CD4-positive, CD25-positive, alpha-beta regulatory T cell (primary cell): Measurements from ENCODE around the gene SPAG16. TPM values are rescaled to one million over a fixed set of nuclear protein-coding genes. Genes with fewer than 3 reads are reported as not detected.

Source experiments
- ATAC-seq, 2 donors: fragments of 150-1000 bp; cut with Tn5 transposase; one replicate each; pipeline ENCODE4 v1.10.0; 2021; ENCODE audit warnings: low read depth in 2 of 2, moderate number of reproducible peaks in 2 of 2, moderate library complexity in 1 of 2
- DNase-seq, 3 donors: peaks; one replicate each; pipeline versions ENCODE4 v3.0.0 to v3.0.0-alpha.2; 2012 to 2022; ENCODE audit warnings: mixed read lengths in 1 of 3
- H3K27ac ChIP-seq: one replicate; pipeline ENCODE4 v1.7.0; 2013; ENCODE audit warnings: mild to moderate bottlenecking, low read length; ENCODE audit not compliant: insufficient read depth, poor library complexity, severe bottlenecking
- H3K27me3 ChIP-seq: one replicate; pipeline ENCODE4 v1.7.0; 2013; ENCODE audit warnings: low read length; ENCODE audit not compliant: control insufficient read depth, insufficient read depth
- H3K36me3 ChIP-seq: one replicate; pipeline ENCODE4 v1.7.0; 2013; ENCODE audit warnings: mild to moderate bottlenecking, low read length, moderate library complexity; ENCODE audit not compliant: control insufficient read depth, insufficient read depth
- H3K4me1 ChIP-seq: 2 replicates; pipeline ENCODE4 v1.7.0; 2013; ENCODE audit warnings: mild to moderate bottlenecking, low read length; ENCODE audit not compliant: insufficient read depth, control insufficient read depth, poor library complexity, severe bottlenecking
- H3K4me3 ChIP-seq: one replicate; pipeline ENCODE4 v1.7.0; 2013; ENCODE audit warnings: low read depth, mild to moderate bottlenecking, low read length, moderate library complexity
- H3K9me3 ChIP-seq, 2 experiments: 1 replicate in 1 of 2; 2 replicates in 1 of 2; pipeline ENCODE4 v1.7.0; 2013; ENCODE audit warnings: low read length in 2 of 2, mild to moderate bottlenecking in 1 of 2, moderate library complexity in 1 of 2; ENCODE audit not compliant: control insufficient read depth in 2 of 2
- H3K27ac Mint-ChIP-seq, 3 donors: one replicate each; pipeline ENCODE4 v1.8.0; 2020 to 2022; ENCODE audit warnings: mild to moderate bottlenecking in 3 of 3, mixed read lengths in 3 of 3, moderate library complexity in 2 of 3
- H3K27me3 Mint-ChIP-seq: one replicate; pipeline ENCODE4 v1.8.0; 2022; ENCODE audit warnings: mild to moderate bottlenecking, mixed read lengths
- H3K36me3 Mint-ChIP-seq: one replicate; pipeline ENCODE4 v1.8.0; 2020; ENCODE audit warnings: mixed read lengths
- H3K4me1 Mint-ChIP-seq, 4 donors: one replicate each; pipeline ENCODE4 v1.8.0; 2020 to 2022; ENCODE audit warnings: mixed read lengths in 4 of 4, mild to moderate bottlenecking in 1 of 4
- H3K4me3 Mint-ChIP-seq, 4 donors: one replicate each; pipeline ENCODE4 v1.8.0; 2020 to 2022; ENCODE audit warnings: mild to moderate bottlenecking in 4 of 4, mixed read lengths in 4 of 4, moderate library complexity in 3 of 4
- H3K9me3 Mint-ChIP-seq, 7 donors: one replicate each; pipeline ENCODE4 v1.8.0; 2020 to 2022; ENCODE audit warnings: mixed read lengths in 7 of 7, mild to moderate bottlenecking in 3 of 7, moderate library complexity in 2 of 7
- polyA plus RNA-seq, 4 donors: library from polyadenylated mRNA; unstranded; fragments of 300-500 nt; fragmentation: Illumina TruSeq; gene quantifications; one replicate each; pipeline ENCODE4 v1.2.3, GENCODE V29; 2021
- total RNA-seq: library from RNA; stranded (reverse); gene quantifications from one replicate; pipeline ENCODE4 v1.2.3, GENCODE V29; 2022

SPAG16 gene
- total and polyA plus RNA-seq, 5 donors from 2014 or later, result 7.7 to 21.1 (median 19.4) TPM

GRCh38 chr2:213766465-213766901 lies 482.2 kb downstream of the SPAG16 start:
- Histone ChIP-seq H3K27me3 (no peaks in the 10 kb centered on the region), H3K4me3 (no peak overlapping the region), H3K27ac (no peak overlapping the region), H3K36me3 (no peaks in the 10 kb centered on the region), H3K4me1 (no peaks in the 10 kb centered on the region), H3K9me3 (no peaks in the 10 kb centered on the region)
- no peaks in the 10 kb centered on the region for H3K9me3 Mint-ChIP-seq
- no peak overlapping the region for H3K27ac Mint-ChIP-seq
- H3K36me3 Mint-ChIP-seq, result no peaks in the 10 kb centered on the region
- peaks cover 0 to 4% (median 0%) of the 10 kb centered on the region in 4 donors for H3K4me1 Mint-ChIP-seq
- ATAC-seq (no peak), DNase-seq (peak in 1 of 3 donors; percentile 14)
- H3K27me3 Mint-ChIP-seq, result peaks cover 6% of the 10 kb centered on the region
- H3K4me3 Mint-ChIP-seq, result no peak overlapping the region

GRCh38 chr2:213787869-213788268 lies 503.6 kb downstream of the SPAG16 start:
- DNase-seq (no peak), ATAC-seq (no peak)
- Mint-ChIP-seq H3K36me3 (no peaks in the 10 kb centered on the region), H3K4me1 (no peaks in the 10 kb centered on the region), H3K27me3 (no peaks in the 10 kb centered on the region), H3K9me3 (no peaks in the 10 kb centered on the region), H3K4me3 (no peak overlapping the region), H3K27ac (no peak overlapping the region)
- Histone ChIP-seq H3K36me3 (no peaks in the 10 kb centered on the region), H3K27ac (no peak overlapping the region), H3K4me1 (no peaks in the 10 kb centered on the region), H3K4me3 (no peak overlapping the region), H3K27me3 (no peaks in the 10 kb centered on the region), H3K9me3 (no peaks in the 10 kb centered on the region)

- ATAC-seq (no peak), DNase-seq (no peak)
- Mint-ChIP-seq H3K36me3 (no peaks in the 10 kb centered on the region), H3K4me3 (no peak overlapping the region), H3K27ac (no peak overlapping the region), H3K9me3 (no peaks in the 10 kb centered on the region), H3K27me3 (peaks cover 8% of the 10 kb centered on the region), H3K4me1 (no peaks in the 10 kb centered on the region)
- no peaks in the 10 kb centered on the region for H3K4me1 ChIP-seq
- H3K36me3 ChIP-seq, result no peaks in the 10 kb centered on the region
- H3K9me3 ChIP-seq, result no peaks in the 10 kb centered on the region
- H3K27me3 ChIP-seq, result no peaks in the 10 kb centered on the region
- no peak overlapping the region for H3K4me3 ChIP-seq
- no peak overlapping the region for H3K27ac ChIP-seq
Measured at GRCh38 chr2:213789940-213790339, 505.7 kb downstream of the SPAG16 start.

GRCh38 chr2:213792045-213792444 lies 507.8 kb downstream of the SPAG16 start:
- Histone ChIP-seq H3K27me3 (no peaks in the 10 kb centered on the region), H3K27ac (no peak overlapping the region), H3K9me3 (no peaks in the 10 kb centered on the region), H3K4me1 (no peaks in the 10 kb centered on the region), H3K4me3 (no peak overlapping the region), H3K36me3 (no peaks in the 10 kb centered on the region)
- H3K4me1 Mint-ChIP-seq, result no peaks in the 10 kb centered on the region
- H3K36me3 Mint-ChIP-seq, result no peaks in the 10 kb centered on the region
- no peaks in the 10 kb centered on the region for H3K9me3 Mint-ChIP-seq
- H3K4me3 Mint-ChIP-seq, result no peak overlapping the region
- ATAC-seq, result no peak
- DNase-seq, result no peak
- H3K27me3 Mint-ChIP-seq, result peaks cover 8% of the 10 kb centered on the region
- H3K27ac Mint-ChIP-seq, result no peak overlapping the region

GRCh38 chr2:213806125-213806726 lies 522.0 kb downstream of the SPAG16 start:
- ATAC-seq, result no peak
- H3K36me3 Mint-ChIP-seq, result no peaks in the 10 kb centered on the region
- no peaks in the 10 kb centered on the region for H3K36me3 ChIP-seq
- peaks cover 10% of the 10 kb centered on the region for H3K27me3 Mint-ChIP-seq
- no peaks in the 10 kb centered on the region for H3K4me1 ChIP-seq
- peak in 1 of 3 donors; percentile 20 for DNase-seq
- H3K27ac ChIP-seq, result no peak overlapping the region
- H3K27me3 ChIP-seq, result peaks cover 2% of the 10 kb centered on the region
- no peak overlapping the region for H3K4me3 Mint-ChIP-seq
- H3K9me3 Mint-ChIP-seq, result peaks cover 0 to 2% (median 0%) of the 10 kb centered on the region in 7 donors
- H3K4me3 ChIP-seq, result no peak overlapping the region
- H3K27ac Mint-ChIP-seq, result no peak overlapping the region
- H3K4me1 Mint-ChIP-seq, result no peaks in the 10 kb centered on the region
- no peaks in the 10 kb centered on the region for H3K9me3 ChIP-seq

GRCh38 chr2:213816583-213816982 lies 532.3 kb downstream of the SPAG16 start:
- no peak overlapping the region for H3K27ac Mint-ChIP-seq

GRCh38 chr2:213818436-213818835 lies 534.2 kb downstream of the SPAG16 start:
- H3K36me3 Mint-ChIP-seq, result no peaks in the 10 kb centered on the region
- no peak overlapping the region for H3K4me3 Mint-ChIP-seq
- ATAC-seq (no peak), DNase-seq (no peak)
- Histone ChIP-seq H3K36me3 (no peaks in the 10 kb centered on the region), H3K9me3 (no peaks in the 10 kb centered on the region), H3K4me1 (no peaks in the 10 kb centered on the region), H3K27ac (no peak overlapping the region), H3K27me3 (no peaks in the 10 kb centered on the region), H3K4me3 (no peak overlapping the region)
- peaks cover 0 to 12% (median 4%) of the 10 kb centered on the region in 7 donors for H3K9me3 Mint-ChIP-seq
- peaks cover 5% of the 10 kb centered on the region for H3K27me3 Mint-ChIP-seq
- H3K27ac Mint-ChIP-seq, result peak overlapping the region in 1 of 3 donors; percentile 2
- no peaks in the 10 kb centered on the region for H3K4me1 Mint-ChIP-seq

More at GRCh38 chr2:213816583-213816982, 532.3 kb downstream of the SPAG16 start:
- no peak overlapping the region for H3K4me3 ChIP-seq
- DNase-seq (no peak), ATAC-seq (no peak)
- no peaks in the 10 kb centered on the region for H3K27me3 ChIP-seq
- peaks cover 0 to 5% (median under 1%) of the 10 kb centered on the region in 7 donors for H3K9me3 Mint-ChIP-seq
- no peaks in the 10 kb centered on the region for H3K9me3 ChIP-seq
- no peak overlapping the region for H3K27ac ChIP-seq
- H3K36me3 ChIP-seq, result no peaks in the 10 kb centered on the region
- no peak overlapping the region for H3K4me3 Mint-ChIP-seq
- H3K4me1 Mint-ChIP-seq, result no peaks in the 10 kb centered on the region
- no peaks in the 10 kb centered on the region for H3K4me1 ChIP-seq
- H3K36me3 Mint-ChIP-seq, result no peaks in the 10 kb centered on the region
- peaks cover 5% of the 10 kb centered on the region for H3K27me3 Mint-ChIP-seq

GRCh38 chr2:213834331-213834730 lies 550.1 kb downstream of the SPAG16 start:
- Histone ChIP-seq H3K9me3 (peaks cover 0 to 5% of the 10 kb centered on the region in 2 experiments), H3K36me3 (no peaks in the 10 kb centered on the region), H3K4me1 (no peaks in the 10 kb centered on the region), H3K4me3 (no peak overlapping the region), H3K27ac (no peak overlapping the region), H3K27me3 (peaks cover 2% of the 10 kb centered on the region)
- Mint-ChIP-seq H3K4me1 (no peaks in the 10 kb centered on the region), H3K4me3 (no peak overlapping the region), H3K9me3 (peaks cover 0 to 4% (median 1%) of the 10 kb centered on the region in 7 donors), H3K36me3 (no peaks in the 10 kb centered on the region), H3K27me3 (no peaks in the 10 kb centered on the region), H3K27ac (no peak overlapping the region)
- DNase-seq, result no peak
- ATAC-seq, result no peak
